Brain pericyte (primary cell): ENCODE results near the gene ITGA1.
A peak's percentile ranks its signal among the peaks of the same experiment; 100 is the strongest.
"Not testable (repeated sequence)": the region's sequence is repeated elsewhere in the genome, so short reads cannot be mapped to it uniquely, and the experiment has no call there.

Experiments
- DNase-seq: peaks from one replicate; pipeline ENCODE4 v3.0.0-alpha.2; 2012; ENCODE audit warnings: low read depth, low spot score

Gene ITGA1

GRCh38 chr5:52830650-52831049 is 42.9 kb downstream of the ITGA1 start:
- no peak for DNase-seq

DNA sequence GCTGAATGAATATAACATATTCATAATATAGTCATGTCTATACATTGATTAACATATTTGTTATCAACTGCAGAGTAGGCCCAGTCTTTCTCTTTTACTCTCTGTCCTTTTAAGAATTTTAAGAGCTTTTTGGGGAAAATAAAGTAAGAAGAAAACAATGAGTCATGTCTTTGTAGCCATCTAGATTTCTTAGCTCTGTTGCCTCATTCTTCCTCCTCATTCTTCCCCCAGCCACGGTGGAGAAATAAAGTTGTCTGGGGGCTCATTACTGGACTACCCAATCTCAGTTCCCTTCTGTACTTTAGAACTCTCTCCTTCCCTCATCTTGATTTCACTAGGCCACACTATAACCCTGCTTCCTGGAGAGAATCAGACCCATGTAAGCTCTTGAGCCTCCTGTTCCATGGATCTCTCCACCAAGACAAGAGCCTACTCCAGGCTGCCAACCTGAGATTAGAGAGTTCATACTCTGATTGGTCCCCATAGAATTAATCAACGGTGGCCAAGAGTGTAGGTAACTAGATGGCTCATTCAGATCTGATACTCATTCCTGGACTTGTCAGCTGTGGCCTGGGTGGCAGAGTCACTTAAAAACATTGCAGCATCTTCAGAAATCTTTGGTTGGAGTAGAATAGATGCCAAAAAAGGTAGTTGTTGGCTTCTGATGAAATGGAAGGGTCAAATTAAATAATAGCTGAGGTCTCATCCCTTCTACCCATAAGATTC is 44.2 kb downstream of the ITGA1 start:
- DNase-seq, result no peak

- DNase-seq, result no peak
These were observed 46.6 kb downstream of the ITGA1 start for GRCh38 chr5:52834320-52834719.

DNA sequence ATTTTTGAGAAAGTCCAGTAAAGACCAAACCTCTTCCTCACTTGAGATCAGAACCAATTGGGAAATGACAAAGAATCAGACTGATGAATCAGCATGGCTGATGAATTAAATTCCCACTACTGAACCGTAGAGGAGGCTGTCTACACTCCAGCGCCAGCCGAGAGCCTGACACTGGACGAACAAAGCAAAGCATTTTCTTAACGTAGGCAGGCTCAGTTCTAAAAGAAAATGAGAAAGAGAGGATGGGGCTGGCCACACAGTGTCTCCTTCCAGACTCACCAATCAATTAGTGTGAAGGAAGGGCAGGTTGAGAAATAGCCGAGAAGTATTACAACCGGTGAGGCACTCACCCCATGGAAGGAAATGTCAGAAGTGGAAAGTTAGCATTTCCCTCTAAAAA is 49.4 kb downstream of the ITGA1 start:
- DNase-seq, result no peak

DNA sequence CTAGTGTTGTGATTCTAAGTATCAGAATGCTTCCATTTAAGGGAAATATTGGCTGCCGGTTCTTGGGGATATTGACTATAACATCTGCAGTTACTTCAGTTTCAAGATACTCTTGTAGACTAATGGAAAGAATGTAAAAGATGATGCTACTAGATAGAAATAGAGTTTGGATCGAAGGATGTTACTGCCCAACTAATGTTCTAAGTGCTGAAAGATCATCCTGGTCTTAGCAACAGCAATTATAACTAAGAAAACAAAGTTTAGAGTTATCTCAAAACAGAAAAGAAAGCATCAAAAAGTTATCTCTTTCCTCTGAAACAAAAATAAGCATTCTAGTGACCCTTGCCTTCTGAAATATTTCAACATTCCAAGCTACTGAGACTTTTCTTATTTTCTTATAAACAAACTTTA is 49.9 kb downstream of the ITGA1 start:
- no peak for DNase-seq

- DNase-seq, result no peak
These were observed 50.8 kb downstream of the ITGA1 start for GRCh38 chr5:52838326-52839015.

DNA sequence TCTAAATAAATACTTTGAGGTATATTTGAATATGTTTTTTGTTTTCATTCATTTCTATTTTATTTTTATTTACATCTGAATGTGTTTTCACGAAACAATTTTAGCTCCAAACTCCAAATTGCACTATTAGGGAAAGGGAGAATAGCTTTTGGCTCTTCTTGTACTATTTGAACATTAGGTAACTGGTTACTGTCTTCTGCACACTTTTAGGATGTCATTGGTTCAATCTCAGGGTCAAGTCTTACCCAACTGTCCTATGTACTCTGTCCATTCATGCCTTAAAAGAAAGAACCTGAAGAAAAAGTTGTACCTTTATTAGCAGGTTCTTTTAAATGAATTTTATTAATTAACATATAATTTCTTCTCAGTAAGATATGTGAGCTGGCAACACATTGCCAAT is 51.6 kb downstream of the ITGA1 start:
- DNase-seq, result no peak

DNA sequence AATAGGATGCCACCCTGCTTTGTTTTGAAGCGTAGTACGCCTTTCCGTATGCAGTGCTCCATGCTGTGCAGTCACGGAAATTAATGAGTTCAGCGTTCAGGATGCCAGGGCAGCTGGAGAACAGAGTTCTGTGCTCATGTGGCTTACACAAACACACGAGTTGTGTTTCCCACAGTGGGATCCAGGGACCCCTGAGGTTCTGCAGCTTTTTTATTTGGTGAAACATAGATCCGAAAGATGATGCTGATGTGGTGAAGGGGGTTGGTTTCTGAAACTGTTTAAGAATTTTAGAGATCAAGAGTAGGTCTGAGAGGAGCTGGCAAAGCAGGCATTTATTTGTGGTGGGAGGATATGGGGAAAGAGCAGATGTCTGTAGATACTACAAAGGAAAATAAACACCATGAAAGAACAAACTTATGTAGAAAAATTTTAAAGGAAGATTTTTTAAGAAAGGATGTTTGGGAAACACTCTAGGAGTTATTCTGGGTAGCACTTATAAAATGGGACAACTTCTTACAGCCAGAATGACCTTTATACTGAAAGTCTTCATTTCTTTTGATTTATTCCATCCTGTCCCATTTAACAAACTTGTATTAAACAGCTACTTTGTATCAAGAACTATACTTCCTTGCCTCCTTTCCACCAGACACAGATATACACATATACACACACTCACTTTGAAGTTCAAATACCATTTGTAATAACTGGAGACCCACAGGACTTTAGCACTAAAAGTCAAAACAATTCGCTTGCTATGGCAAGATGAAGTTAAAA is 52.7 kb downstream of the ITGA1 start:
- peak; percentile 99 for DNase-seq

DNA sequence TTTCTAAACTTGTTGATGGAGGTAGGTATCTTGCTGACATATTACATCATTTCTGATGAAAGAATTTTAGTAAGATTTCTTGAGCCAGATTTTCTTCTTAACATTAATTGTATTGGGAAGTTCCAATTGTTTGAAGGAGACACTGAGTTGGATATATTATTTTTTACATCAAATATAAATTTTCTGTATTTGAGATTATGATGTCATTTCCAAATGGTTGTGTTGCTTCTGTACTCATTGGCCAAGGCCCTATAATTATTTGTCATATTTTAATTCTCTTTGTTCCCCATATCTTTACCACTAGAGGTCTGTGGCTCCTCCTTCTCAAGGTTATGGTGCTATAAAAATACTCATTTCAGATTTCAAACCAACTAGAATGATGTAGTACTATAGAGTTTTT is 53.4 kb downstream of the ITGA1 start:
- DNase-seq, result no peak

DNA sequence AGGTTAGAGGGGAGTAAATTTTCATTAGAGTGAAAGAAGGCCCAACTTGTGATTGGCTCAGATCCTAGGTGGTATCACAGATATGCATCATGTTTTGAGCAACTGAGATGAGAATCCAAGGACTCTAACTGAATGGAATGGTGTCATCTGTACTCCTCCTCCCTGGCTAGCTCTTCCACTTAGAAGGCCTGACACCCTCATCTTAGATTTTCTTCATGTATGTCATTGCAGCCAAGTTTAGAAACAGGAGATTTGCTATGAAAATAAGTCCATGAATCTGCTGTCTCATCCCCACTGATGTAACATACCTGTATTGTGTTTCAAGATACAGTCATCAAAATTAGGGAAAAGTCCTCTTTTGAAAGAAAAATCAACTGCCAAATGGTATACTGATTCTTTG is 54.4 kb downstream of the ITGA1 start:
- no peak for DNase-seq

DNA sequence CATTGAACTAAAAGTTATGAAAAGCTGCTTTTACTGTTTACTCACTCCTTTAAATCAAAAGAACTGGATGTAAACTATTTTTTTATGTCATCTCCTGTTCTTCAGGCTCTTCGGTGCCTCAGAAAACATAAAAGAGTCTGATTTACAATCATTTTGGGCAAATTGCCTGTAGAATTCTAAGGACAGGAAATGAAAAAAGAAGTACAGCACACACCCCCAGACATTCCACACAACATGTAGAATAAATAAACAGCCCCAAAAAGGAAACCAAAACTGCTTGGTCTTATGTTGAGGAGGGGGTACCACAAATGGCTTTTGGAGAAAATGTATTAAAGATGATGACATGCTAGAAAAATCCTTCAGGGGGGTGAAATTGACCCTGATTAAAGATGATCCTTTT is 57.2 kb downstream of the ITGA1 start:
- DNase-seq, result no peak

- DNase-seq, result no peak
These were observed 58.6 kb downstream of the ITGA1 start for GRCh38 chr5:52846182-52846842.

GRCh38 chr5:52848688-52849087 is 61.0 kb downstream of the ITGA1 start:
- DNase-seq, result not testable (repeated sequence)

DNA sequence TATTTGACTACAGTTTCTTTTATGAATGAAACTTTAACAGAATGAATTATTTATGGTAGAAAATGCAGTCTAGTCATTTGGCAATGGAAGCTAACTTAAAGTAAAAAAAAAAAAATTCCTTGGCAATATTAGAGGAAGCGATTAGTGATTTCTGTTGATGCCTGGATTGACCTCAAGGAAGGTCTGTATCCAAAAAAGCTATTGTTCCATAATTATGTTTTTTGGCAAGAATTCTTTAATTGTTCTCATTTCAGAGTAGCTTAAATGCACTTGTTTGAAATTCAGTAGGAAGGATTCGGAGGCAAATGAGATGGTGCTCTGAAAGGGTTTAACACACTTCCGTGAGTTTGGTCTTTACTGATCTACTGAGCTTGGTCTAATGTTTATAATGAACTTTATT is 61.8 kb downstream of the ITGA1 start:
- DNase-seq, result no peak

GRCh38 chr5:52853650-52854049 is 65.9 kb downstream of the ITGA1 start:
- no peak for DNase-seq

- DNase-seq, result no peak
These were observed 66.6 kb downstream of the ITGA1 start for GRCh38 chr5:52854301-52854700.

GRCh38 chr5:52854949-52855348 is 67.2 kb downstream of the ITGA1 start:
- DNase-seq, result no peak

- no peak for DNase-seq
These were observed 68.8 kb downstream of the ITGA1 start for GRCh38 chr5:52856564-52856963.

DNA sequence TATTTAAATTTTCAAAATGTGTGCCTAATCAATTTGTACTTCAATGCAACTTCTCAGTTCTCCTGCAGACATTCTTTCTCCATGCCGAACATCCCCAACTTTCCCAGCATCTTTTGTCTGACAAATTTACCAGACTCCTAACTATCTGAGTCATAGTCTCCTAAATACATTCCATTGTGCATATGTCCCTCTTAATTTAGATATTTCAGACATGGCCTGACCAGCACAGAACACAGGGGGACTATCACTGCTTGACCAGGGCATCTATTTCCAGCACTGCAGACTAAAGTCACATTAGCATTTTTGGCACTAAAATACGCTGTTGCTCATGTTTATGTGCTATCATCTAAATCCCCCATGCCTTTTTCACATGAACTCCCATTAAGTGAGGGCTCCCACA is 71.9 kb downstream of the ITGA1 start:
- DNase-seq, result no peak

DNA sequence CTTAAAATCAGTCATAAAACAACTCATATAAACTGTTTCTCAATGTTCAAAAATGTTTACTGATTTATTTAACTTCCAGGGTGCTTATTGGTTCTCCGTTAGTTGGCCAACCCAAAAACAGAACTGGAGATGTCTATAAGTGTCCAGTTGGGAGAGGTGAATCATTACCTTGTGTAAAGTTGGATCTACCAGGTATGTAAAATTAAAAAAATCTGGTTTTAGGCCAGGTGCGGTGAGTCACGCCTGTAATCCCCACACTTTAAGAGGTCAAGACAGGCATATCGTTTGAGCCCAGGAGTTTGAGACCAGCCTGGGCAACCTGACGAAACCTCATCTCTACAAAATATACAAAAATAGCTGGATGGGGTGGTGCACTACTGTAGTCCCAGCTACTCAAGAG is 73.7 kb downstream of the ITGA1 start:
- no peak for DNase-seq

- DNase-seq, result no peak
These were observed 76.1 kb downstream of the ITGA1 start for GRCh38 chr5:52863715-52864290.

GRCh38 chr5:52864371-52864770 is 76.7 kb downstream of the ITGA1 start:
- DNase-seq, result no peak
